ENCODE measurements around the gene ATL2.

The ATL2 gene

DNA sequence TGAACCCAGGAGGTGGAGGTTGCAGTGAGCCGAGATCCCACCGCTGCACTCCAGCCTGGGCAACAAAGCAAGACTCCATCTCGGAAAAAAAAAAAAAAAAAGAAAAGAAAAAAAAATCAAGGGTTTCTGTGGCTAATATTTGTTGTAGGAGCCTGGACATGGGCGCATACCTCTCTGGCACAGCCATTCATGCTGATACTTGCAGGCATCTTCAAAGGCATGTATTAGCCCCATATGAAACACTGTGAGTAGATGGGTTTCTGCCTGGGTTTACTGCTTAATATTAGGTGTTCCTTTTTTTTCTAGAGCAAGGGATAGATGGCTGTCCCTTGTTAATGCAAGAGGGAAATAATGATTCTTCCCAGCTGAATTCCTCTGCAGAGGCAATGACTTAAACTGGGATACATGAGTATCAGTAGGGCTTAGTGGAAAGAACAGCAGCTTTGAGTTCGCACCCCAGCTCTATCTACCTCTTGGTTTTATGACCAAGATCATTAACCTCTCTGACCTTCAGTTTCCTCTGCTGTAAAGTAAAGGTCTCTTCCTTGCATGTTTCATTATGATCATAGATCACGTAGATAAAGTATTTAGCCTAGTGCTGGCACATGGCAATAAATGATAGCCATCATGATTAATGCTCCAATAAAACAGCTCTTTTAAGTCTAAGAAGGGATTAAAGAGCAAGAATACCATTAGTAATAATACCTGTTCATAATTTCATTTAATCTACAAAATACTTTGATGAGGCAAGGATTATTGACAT, 4.5 kb upstream of the ATL2 start:
- TF ChIP-seq, protein P1, sequence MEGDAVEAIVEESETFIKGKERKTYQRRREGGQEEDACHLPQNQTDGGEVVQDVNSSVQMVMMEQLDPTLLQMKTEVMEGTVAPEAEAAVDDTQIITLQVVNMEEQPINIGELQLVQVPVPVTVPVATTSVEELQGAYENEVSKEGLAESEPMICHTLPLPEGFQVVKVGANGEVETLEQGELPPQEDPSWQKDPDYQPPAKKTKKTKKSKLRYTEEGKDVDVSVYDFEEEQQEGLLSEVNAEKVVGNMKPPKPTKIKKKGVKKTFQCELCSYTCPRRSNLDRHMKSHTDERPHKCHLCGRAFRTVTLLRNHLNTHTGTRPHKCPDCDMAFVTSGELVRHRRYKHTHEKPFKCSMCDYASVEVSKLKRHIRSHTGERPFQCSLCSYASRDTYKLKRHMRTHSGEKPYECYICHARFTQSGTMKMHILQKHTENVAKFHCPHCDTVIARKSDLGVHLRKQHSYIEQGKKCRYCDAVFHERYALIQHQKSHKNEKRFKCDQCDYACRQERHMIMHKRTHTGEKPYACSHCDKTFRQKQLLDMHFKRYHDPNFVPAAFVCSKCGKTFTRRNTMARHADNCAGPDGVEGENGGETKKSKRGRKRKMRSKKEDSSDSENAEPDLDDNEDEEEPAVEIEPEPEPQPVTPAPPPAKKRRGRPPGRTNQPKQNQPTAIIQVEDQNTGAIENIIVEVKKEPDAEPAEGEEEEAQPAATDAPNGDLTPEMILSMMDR (IDR thresholded peaks at IDR 0.05; ENCODE audit: control extremely low read depth, extremely low read depth, low read depth, missing control alignments), result no peak
- ChIA-PET CTCF (interaction anchor here (1.2 to 3.2 kb wide), 4 partner anchors 9 to 284 kb away, joined by 3 to 13 read pairs (median 3); partner anchors contain the start of gene GALM), POLR2A (interaction anchor here (1.4 kb wide), 1 partner anchor 370 kb away, joined by 3 read pairs; the partner anchor contains the start of gene SRSF7)

DNA sequence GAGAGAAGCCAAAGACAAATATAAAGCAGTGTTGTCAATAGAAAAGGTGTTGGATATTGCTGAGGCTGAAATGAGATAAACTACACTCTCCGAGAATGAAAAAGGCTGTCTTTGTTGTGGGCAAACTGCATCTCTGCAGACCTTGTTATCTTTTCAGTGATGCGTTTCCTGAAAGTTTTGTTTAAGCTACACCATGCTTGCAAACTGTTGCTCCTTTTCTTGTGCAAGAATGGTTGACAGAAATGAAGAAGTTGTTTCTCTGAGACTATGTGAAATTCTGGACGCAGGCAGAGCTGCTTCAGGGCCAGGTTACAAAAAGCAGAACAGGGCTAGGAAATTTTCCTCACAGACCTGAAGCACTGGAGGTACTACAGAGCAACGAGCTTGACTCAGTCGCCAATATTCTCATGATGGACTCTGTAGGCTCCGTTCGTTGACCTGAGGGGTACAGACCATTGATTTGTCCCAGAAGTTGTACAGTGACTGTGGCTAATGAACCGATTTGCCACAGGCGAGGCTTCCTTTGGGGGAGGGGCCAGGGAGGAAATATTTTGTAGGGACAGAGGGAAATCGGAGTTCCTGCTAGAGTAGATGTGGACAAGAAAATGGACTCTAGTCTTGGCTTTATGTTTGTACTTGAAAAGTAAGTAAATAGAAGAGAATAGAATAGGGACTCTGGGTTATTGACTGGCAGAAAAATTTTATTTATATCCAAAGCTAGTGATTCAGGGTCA, 3.5 kb upstream of the ATL2 start:
- CTCF ChIA-PET, result interaction anchor here (1.5 to 3.2 kb wide), 2 partner anchors 128 to 285 kb away, joined by 3 to 13 read pairs; partner anchors contain the start of gene GALM
- no peak for DNase-seq (ENCODE audit: extremely low spot score)
- TF ChIP-seq, protein P1 (IDR thresholded peaks at IDR 0.05; ENCODE audit: control extremely low read depth, extremely low read depth, low read depth, missing control alignments), result no peak
- POLR2A ChIA-PET, result interaction anchor here (1.4 kb wide), 1 partner anchor 371 kb away, joined by 3 read pairs; the partner anchor contains the start of gene SRSF7

More for the DNA sequence above, 4.5 kb upstream of the ATL2 start:
- no peak for DNase-seq (ENCODE audit: extremely low spot score)

DNA sequence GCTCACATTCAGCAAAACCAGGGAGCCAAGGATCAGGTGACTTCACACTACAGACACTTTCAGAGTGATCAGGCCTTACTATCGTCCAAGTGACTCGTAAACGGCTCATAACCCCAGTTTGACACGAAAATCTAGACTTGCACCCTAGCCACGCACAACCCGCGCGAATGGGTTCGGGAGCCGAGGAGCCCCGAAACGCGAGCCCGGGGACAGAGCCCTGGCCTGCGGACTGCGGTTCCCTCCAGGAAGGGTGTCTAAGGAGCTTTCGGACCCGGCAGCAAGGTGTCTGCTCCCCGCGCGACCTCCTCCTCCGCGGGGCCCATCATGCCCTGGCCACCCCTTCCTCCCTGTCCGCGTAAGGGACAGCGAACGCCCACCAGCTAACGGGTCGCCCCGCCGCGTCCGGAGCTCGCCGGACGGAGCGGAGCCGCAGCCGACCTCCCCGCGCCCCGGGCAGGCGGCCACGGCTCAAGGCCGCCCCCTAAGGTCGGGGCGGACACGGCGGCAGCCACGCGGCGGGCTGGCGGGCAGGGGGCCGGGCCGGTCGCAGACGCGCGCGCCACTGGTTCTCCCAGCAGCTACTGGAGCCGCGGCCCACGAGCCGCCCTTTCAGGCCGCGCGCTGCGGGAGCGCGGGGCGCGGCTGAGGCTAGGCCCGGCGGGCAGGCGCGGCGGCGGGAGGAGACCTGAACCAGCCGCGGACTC, 575 bp downstream of the ATL2 start:
- ChIA-PET CTCF (interaction anchor here (0.8 to 3.7 kb wide), 30 partner anchors 11 to 486 kb away, joined by 3 to 32 read pairs (median 4); no protein-coding TSS in a partner anchor), POLR2A (interaction anchor here (1.0 to 2.7 kb wide), 2 partner anchors 59 to 374 kb away, joined by 3 to 13 read pairs; partner anchors contain the start of gene SRSF7)
- TF ChIP-seq, protein P1 (IDR thresholded peaks at IDR 0.05; ENCODE audit: control extremely low read depth, extremely low read depth, low read depth, missing control alignments), result peak; percentile 83
- DNase-seq (ENCODE audit: extremely low spot score), result peak; percentile 88

DNA sequence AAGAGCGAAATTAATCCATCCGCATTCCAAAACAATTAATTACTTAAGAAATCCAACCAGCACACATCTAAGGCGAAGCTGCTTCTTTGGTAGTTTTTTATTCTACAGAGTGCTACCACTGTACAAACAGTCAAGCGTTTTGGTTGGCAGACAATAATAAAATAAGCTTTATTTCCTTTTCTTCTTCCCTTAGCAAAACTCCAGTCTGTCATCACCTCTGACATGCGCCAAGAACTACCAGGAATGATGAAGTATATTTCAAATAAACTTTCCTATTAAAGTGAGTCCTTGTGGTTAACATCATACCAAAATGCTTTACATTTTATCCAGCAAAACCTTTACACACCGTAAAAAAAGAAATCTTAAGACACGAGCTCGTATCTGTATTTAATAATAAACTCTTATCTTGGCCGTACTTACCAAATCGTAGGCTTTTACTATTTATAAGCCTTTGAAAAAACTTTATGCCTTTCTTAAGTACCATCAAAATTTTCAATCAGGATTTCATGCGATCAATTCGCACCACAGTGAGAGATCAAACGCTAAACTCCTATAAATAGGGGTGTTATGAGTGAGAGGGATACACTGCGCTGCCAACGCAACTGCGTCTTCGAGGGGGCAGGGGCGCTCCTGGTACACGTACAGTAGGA, 1.3 kb downstream of the ATL2 start:
- no peak for DNase-seq (ENCODE audit: extremely low spot score)
- ChIA-PET POLR2A (interaction anchor here (1.0 to 2.7 kb wide), 2 partner anchors 59 to 375 kb away, joined by 3 to 13 read pairs; partner anchors contain the start of gene SRSF7), CTCF (interaction anchor here (0.8 to 3.7 kb wide), 30 partner anchors 10 to 485 kb away, joined by 3 to 32 read pairs (median 4); no protein-coding TSS in a partner anchor)
- TF ChIP-seq, protein P1 (IDR thresholded peaks at IDR 0.05; ENCODE audit: control extremely low read depth, extremely low read depth, low read depth, missing control alignments), result no peak

DNA sequence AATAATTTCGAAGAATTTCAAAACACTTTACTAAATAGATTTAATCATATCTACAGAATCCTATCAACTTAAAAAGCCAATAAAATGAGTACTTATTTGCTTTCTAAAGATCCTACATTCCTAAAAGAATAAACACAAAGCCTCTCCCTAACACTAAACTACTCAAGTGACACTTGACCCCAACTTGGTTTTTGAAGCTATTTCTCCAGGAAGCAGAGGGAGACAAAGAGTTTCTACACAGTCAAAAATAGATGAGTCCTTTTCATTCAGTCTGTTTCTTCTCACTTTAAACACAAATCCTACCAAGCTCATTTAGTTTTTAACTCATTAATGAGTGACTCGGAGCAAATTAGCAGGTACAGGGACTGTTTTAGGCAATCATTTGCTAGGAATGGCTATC, 2.1 kb downstream of the ATL2 start:
- ChIA-PET CTCF (interaction anchor here (0.8 to 3.7 kb wide), 13 partner anchors 9 to 137 kb away, joined by 3 to 32 read pairs (median 4); no protein-coding TSS in a partner anchor), POLR2A (no interaction called here)
- no peak for DNase-seq (ENCODE audit: extremely low spot score)
- TF ChIP-seq, protein P1 (IDR thresholded peaks at IDR 0.05; ENCODE audit: control extremely low read depth, extremely low read depth, low read depth, missing control alignments), result no peak

All from GM10248 (cell line).